Keratinocyte (primary cell): ENCODE results near the gene SPRED2. TPM values are rescaled to one million over a fixed set of nuclear protein-coding genes. Genes with fewer than 3 reads are reported as not detected.
"Not testable (repeated sequence)": the region's sequence is repeated elsewhere in the genome, so short reads cannot be mapped to it uniquely, and the experiment has no call there.

Experiments
- DNase-seq: peaks from one replicate; pipeline ENCODE4 v3.0.0-alpha.2; 2011; ENCODE audit warnings: low read depth, missing footprints, low spot score
- FAIRE-seq: peaks from 2 replicates; lab custom pipeline; 2011; peaks lifted over from hg19 to GRCh38; lab: Jason Lieb, UNC
- H2AFZ ChIP-seq: 2 replicates; pipeline ENCODE4 v1.6.0; 2012; ENCODE audit warnings: low read length, control low read depth, inconsistent platforms; ENCODE audit not compliant: control insufficient read depth
- H3K27ac ChIP-seq: 2 replicates; pipeline ENCODE4 v1.5.1; 2011; ENCODE audit warnings: low read length; ENCODE audit not compliant: control insufficient read depth, insufficient read depth
- H3K27me3 ChIP-seq: 3 replicates; pipeline ENCODE4 v1.6.0; 2011; ENCODE audit warnings: low read length; ENCODE audit not compliant: control insufficient read depth, insufficient read depth; ENCODE audit errors: extremely low read depth
- H3K36me3 ChIP-seq, 2 experiments: 2 replicates in 1 of 2; 3 replicates in 1 of 2; pipeline ENCODE4 v1.5.1; 2011; ENCODE audit warnings: low read length in 2 of 2, mild to moderate bottlenecking in 1 of 2; ENCODE audit not compliant: control insufficient read depth in 2 of 2, insufficient read depth in 2 of 2; ENCODE audit errors: extremely low read depth in 1 of 2
- H3K4me1 ChIP-seq: 3 replicates; pipeline ENCODE4 v1.5.1; 2011; ENCODE audit warnings: low read length; ENCODE audit not compliant: control insufficient read depth, insufficient read depth; ENCODE audit errors: extremely low read depth
- H3K4me2 ChIP-seq: 3 replicates; pipeline ENCODE4 v1.6.0; 2011; ENCODE audit warnings: low read depth, low read length; ENCODE audit not compliant: control insufficient read depth, insufficient read depth; ENCODE audit errors: extremely low read depth
- H3K4me3 ChIP-seq, 3 experiments: fragments of 200-600 bp in 1 of 3; sonication (generic) in 1 of 3; 2 replicates in 2 of 3; 3 replicates in 1 of 3; pipeline ENCODE4 v1.5.1; 2011 to 2016; ENCODE audit warnings: low read length in 3 of 3, mild to moderate bottlenecking in 3 of 3, control low read depth in 2 of 3, inconsistent platforms in 1 of 3, low read depth in 1 of 3, mixed read lengths in 1 of 3, mixed run types in 1 of 3, moderate library complexity in 1 of 3; ENCODE audit not compliant: control insufficient read depth in 2 of 3, insufficient read depth in 2 of 3; ENCODE audit errors: extremely low read depth in 1 of 3
- H3K79me2 ChIP-seq: 2 replicates; pipeline ENCODE4 v1.6.0; 2012; ENCODE audit warnings: low read length; ENCODE audit not compliant: control insufficient read depth, insufficient read depth
- H3K9ac ChIP-seq: 3 replicates; pipeline ENCODE4 v1.6.0; 2011; ENCODE audit warnings: low read length; ENCODE audit not compliant: control insufficient read depth, insufficient read depth; ENCODE audit errors: extremely low read depth
- H3K9me1 ChIP-seq: 3 replicates; pipeline ENCODE4 v1.6.0; 2011; ENCODE audit warnings: low read length; ENCODE audit not compliant: control insufficient read depth, insufficient read depth; ENCODE audit errors: extremely low read depth
- H3K9me3 ChIP-seq: 2 replicates; pipeline ENCODE4 v1.5.1; 2012; ENCODE audit warnings: low read depth, low read length; ENCODE audit not compliant: control insufficient read depth
- H4K20me1 ChIP-seq: 3 replicates; pipeline ENCODE4 v1.6.0; 2011; ENCODE audit warnings: low read length; ENCODE audit not compliant: control insufficient read depth, insufficient read depth; ENCODE audit errors: extremely low read depth
- EZH2 ChIP-seq: IDR thresholded peaks from one replicate; pipeline ENCODE4 v1.6.1; 2012; ENCODE audit warnings: inconsistent platforms, mild to moderate bottlenecking, low read length, moderate library complexity
- dilution Hi-C: fragments of 300-500 bp; cut with MboI; formaldehyde crosslinking; loops from one replicate; pipeline ENCODE4 v1.7.0; 2020; ENCODE audit warnings: low sequenced_read_pairs; ENCODE audit not compliant: extremely low pct_ligation_motif_present
- polyA plus RNA-seq, 5 experiments: library from polyadenylated mRNA; depleted of rRNA in 3 of 5; stranded (reverse) in 3 of 5; stranded (forward) in 1 of 5; unstranded in 1 of 5; fragments of >200 nt; gene quantifications; 1 replicate in 1 of 5; 2 replicates in 3 of 5; 3 replicates in 1 of 5; pipeline versions ENCODE4 v1.2.1 to v1.2.3, GENCODE V29; 2011 to 2012; ENCODE audit warnings: missing spikeins in 2 of 5, low read depth in 1 of 5, low replicate concordance in 1 of 5
- TF ChIP-seq, protein P1 (sequence below), 3 experiments: IDR thresholded peaks in 1 of 3; conservative IDR thresholded peaks in 1 of 3; optimal IDR thresholded peaks in 1 of 3; 2 replicates in 2 of 3; 3 replicates in 1 of 3; pipeline versions ENCODE3 to v1.5.1; 2011; ENCODE audit warnings: low read length in 3 of 3, mild to moderate bottlenecking in 3 of 3, moderate library complexity in 2 of 3, control low read depth in 1 of 3, inconsistent platforms in 1 of 3; ENCODE audit not compliant: insufficient read depth in 2 of 3; ENCODE audit errors: extremely low read depth in 1 of 3

The SPRED2 gene
- polyA plus RNA-seq, 1 donor (not counting 4 experiments of a cell fraction or from before 2014, with no cell fraction given): 26.8 TPM

DNA sequence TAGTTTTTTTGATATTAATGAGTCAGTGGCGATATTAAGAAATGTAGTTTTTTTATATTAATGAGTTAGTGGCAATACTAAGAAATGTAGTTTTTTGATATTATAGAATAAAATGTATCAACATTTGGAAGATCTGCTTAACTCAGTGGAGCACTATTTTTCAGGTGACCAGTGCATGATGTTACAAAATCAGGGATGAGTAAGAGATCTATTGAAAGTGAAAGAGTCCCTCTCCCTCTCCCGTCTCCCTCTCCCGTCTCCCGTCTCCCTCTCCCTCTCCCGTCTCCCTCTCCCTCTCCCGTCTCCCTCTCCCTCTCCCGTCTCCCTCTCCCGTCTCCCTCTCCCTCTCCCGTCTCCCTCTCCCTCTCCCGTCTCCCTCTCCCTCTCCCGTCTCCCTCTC lies 94.5 kb downstream of the SPRED2 start:
- H3K79me2 ChIP-seq, H3K4me3 ChIP-seq, H3K4me2 ChIP-seq, H3K9ac ChIP-seq, DNase-seq, H3K9me3 ChIP-seq, H3K27ac ChIP-seq, H2AFZ ChIP-seq, H3K4me1 ChIP-seq, dilution Hi-C loops, H3K27me3 ChIP-seq, H4K20me1 ChIP-seq, H3K9me1 ChIP-seq, FAIRE-seq: not testable (repeated sequence)
- peaks cover 11 to 13% of the 10 kb centered on the region in 2 experiments for H3K36me3 ChIP-seq

DNA sequence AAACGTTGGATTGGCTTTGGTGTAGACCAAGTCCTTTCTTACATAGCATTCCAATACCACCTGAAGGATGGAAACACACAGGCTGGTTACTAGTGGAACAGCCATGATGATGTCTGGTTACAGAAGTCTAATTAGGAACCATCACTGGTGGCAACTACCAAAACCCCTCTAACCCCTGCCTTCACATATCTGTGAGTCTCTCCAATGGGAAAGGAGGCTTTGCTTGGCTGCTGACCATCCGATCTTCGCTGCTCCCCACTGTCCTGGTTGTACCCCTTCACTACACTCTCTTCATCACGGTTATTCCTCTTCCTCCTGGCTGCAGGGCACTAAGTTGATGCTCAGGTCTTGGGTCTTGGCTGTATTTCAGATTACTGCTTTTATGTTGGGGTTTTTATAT lies 97.7 kb downstream of the SPRED2 start:
- H2AFZ ChIP-seq: no peak overlapping the region
- no peak for DNase-seq
- H3K79me2 ChIP-seq: peaks cover 5% of the 10 kb centered on the region
- H3K27me3 ChIP-seq: no peaks in the 10 kb centered on the region
- H3K9me3 ChIP-seq: no peaks in the 10 kb centered on the region
- H3K4me3 ChIP-seq: no peak overlapping the region
- peaks cover 2% of the 10 kb centered on the region for H3K9me1 ChIP-seq
- no peak for FAIRE-seq
- no peak overlapping the region for H3K9ac ChIP-seq
- H3K4me1 ChIP-seq: peaks cover 20% of the 10 kb centered on the region
- no peaks in the 10 kb centered on the region for H4K20me1 ChIP-seq
- H3K27ac ChIP-seq: no peak overlapping the region
- no peak for TF ChIP-seq EZH2
- TF ChIP-seq, protein P1, sequence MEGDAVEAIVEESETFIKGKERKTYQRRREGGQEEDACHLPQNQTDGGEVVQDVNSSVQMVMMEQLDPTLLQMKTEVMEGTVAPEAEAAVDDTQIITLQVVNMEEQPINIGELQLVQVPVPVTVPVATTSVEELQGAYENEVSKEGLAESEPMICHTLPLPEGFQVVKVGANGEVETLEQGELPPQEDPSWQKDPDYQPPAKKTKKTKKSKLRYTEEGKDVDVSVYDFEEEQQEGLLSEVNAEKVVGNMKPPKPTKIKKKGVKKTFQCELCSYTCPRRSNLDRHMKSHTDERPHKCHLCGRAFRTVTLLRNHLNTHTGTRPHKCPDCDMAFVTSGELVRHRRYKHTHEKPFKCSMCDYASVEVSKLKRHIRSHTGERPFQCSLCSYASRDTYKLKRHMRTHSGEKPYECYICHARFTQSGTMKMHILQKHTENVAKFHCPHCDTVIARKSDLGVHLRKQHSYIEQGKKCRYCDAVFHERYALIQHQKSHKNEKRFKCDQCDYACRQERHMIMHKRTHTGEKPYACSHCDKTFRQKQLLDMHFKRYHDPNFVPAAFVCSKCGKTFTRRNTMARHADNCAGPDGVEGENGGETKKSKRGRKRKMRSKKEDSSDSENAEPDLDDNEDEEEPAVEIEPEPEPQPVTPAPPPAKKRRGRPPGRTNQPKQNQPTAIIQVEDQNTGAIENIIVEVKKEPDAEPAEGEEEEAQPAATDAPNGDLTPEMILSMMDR (optimal IDR thresholded peaks at IDR 0.05 in 1 of 3, IDR thresholded peaks at IDR 0.05 in 1 of 3, conservative IDR thresholded peaks at IDR 0.05 in 1 of 3; ENCODE audit: extremely low read depth in 1 of 3, insufficient read depth in 2 of 3, low read length in 3 of 3): no peak
- H3K36me3 ChIP-seq: peaks cover 14 to 21% of the 10 kb centered on the region in 2 experiments
- H3K4me2 ChIP-seq: no peak overlapping the region
- dilution Hi-C loops: no loop called here
